ENCODE results near the gene PRMT7.

DNA sequence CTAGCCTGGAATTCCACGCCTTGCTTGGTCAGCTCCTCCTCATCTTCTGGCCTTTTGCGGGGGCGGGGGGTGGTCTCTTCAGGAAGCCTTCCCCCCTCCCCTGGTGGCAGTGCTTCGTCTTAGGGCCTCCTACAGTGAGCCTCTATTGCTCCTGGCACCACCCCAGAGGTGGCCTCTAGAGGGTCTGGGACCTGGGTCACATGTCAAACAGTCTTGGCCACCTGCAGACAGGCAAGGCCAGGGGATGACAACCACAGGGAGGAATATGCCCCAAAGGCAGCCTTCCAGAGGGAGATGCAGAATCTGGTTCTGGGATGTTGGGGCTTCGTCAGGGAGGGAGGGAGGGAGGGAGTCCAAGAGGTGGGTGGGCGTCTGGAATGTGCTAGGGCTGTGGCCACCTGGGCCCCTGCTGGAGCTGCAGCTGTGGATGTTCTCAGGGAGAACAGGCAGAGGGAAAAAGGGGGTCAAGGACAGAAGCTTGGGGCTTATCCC is 86.9 kb downstream of the PRMT7 start:
- TF ChIP-seq POLR2A (IDR thresholded peaks at IDR 0.05; ENCODE audit: low read depth, low read length) (no peak), POLR2AphosphoS5 (IDR thresholded peaks at IDR 0.05; ENCODE audit: low read depth, low read length) (no peak), TAF1 (IDR thresholded peaks at IDR 0.05; ENCODE audit: borderline replicate concordance, low read depth, low read length) (no peak)
